ENCODE results near the gene SLC10A7. TPM values are rescaled to one million over a fixed set of nuclear protein-coding genes. Genes with fewer than 3 reads are reported as not detected.

Gene SLC10A7
- 2.5 and 2.9 TPM in 2 replicates for total RNA-seq (2021; fragmentation: NEBNext Ultra II Directional; extraction: Animal tissue kit (Norgen Biotek cat#: 25700))
- polyA plus RNA-seq (2011; rRNA removed) = 1.5 and 2.9 TPM in 2 replicates
- polyA plus RNA-seq (2011; cell fraction: cytosol; rRNA removed) = 1.9 TPM
- 0.91 TPM for polyA plus RNA-seq (2011; cell fraction: nucleus; rRNA removed)
- polyA plus RNA-seq (2012, experiment 1 of 2) = 1.4 to 2.6 TPM (median 1.9 TPM) in 4 replicates
- polyA plus RNA-seq (2012, experiment 2 of 2) = 0.18 TPM
- polyA plus RNA-seq (2013, experiment 1 of 2) = 2.9 TPM
- polyA plus RNA-seq (2013, experiment 2 of 2) = 2.8 TPM
- polyA minus RNA-seq (2011; rRNA and poly(A)+ RNA removed) = 4.0 and 4.1 TPM in 2 replicates
- 1.8 TPM for polyA minus RNA-seq (2011; cell fraction: cytosol; rRNA and poly(A)+ RNA removed)
- 7.1 TPM for polyA minus RNA-seq (2011; cell fraction: nucleus; rRNA and poly(A)+ RNA removed)
- long read RNA-seq, experiment 1, partial matches to known transcripts = 0 of 1 reads
- long read RNA-seq, experiment 1, other reads (novel, unspliced or antisense) = 1 of 1 reads
- long read RNA-seq, experiment 2, partial matches to known transcripts = 1 of 2 reads
- long read RNA-seq, experiment 2, other reads (novel, unspliced or antisense) = 0 of 2 reads

- no peaks in the 10 kb centered on the region for H3K4me1 ChIP-seq (replicated peaks in 1 of 4; ENCODE audit: control insufficient read depth in 3 of 4, insufficient read depth in 4 of 4, low read length in 3 of 4)
- WGBS, 2 experiments (ENCODE audit: extremely low coverage in 1 of 2, insufficient coverage in 1 of 2, insufficient read length in 1 of 2, insufficient replicate concordance in 2 of 2, low coverage in 1 of 2, low lambda C conversion rate in 2 of 2, missing lambda C conversion rate in 1 of 2) = 2% methylated on average over 27 of the region's 30 CpGs; no CpG with 5 or more reads in 1 of the 2 experiments
- H3K14ac ChIP-seq (ENCODE audit: insufficient read length) = no peak within 1 kb of the TSS
- H3K23ac ChIP-seq (ENCODE audit: insufficient read length) = no peak within 1 kb of the TSS
- H3K4me2 ChIP-seq (ENCODE audit: insufficient read depth in 1 of 2, low read depth in 2 of 2, low read length in 2 of 2) = peak within 1 kb of the TSS; percentile 74 to 93
- no peak within 1 kb of the TSS for H4K5ac ChIP-seq (ENCODE audit: insufficient read length, low read depth, low read length)
- H4K8ac ChIP-seq (ENCODE audit: extremely low read depth, insufficient read depth, low read length) = no peak within 1 kb of the TSS
- peak within 1 kb of the TSS; percentile 71; the same call in 1 of the 2 replicates for H2BK5ac ChIP-seq (ENCODE audit: low read depth, low read length)
- no peak within 1 kb of the TSS for H2BK20ac ChIP-seq (ENCODE audit: low read length)
- H2AK5ac ChIP-seq (ENCODE audit: low read depth, low read length) = no peak within 1 kb of the TSS
- H3K27ac ChIP-seq (ENCODE audit: low read depth, low read length) = no peak within 1 kb of the TSS
- no peak within 1 kb of the TSS for H2BK15ac ChIP-seq (ENCODE audit: low read length)
- peak; percentile 31 to 78 for DNase-seq (ENCODE audit: low read depth in 1 of 2, low spot score in 2 of 2)
- peak within 1 kb of the TSS; percentile 26 to 52 (median 38) for H3K9ac ChIP-seq (replicated peaks in 1 of 4; ENCODE audit: extremely low read depth in 1 of 4, low read depth in 3 of 4, low read length in 3 of 4)
- no peaks in the 10 kb centered on the region for H3K79me1 ChIP-seq (ENCODE audit: low read depth, low read length)
- H3K18ac ChIP-seq (ENCODE audit: extremely low read depth, low read length) = peak within 1 kb of the TSS; percentile 32; the same call in 1 of the 2 replicates
- ChIA-PET CTCF (ENCODE audit: partially characterized antibody) (interaction anchor here (0.5 kb wide), 1 partner anchor 30 kb away, joined by 3 read pairs; no protein-coding TSS in a partner anchor), POLR2A (ENCODE audit: partially characterized antibody) (no interaction called here)
- no peaks in the 10 kb centered on the region for H4K20me1 ChIP-seq (replicated peaks in 1 of 2; ENCODE audit: control insufficient read depth in 1 of 2, insufficient read depth in 2 of 2, low read length in 2 of 2)
- H3K9me3 ChIP-seq (ENCODE audit: insufficient read depth in 2 of 2, low read depth in 1 of 2, low read length in 1 of 2) = no peaks in the 10 kb centered on the region
- no peaks in the 10 kb centered on the region for H3K79me2 ChIP-seq (ENCODE audit: control insufficient read depth in 1 of 2, insufficient read depth in 2 of 2, low read length in 2 of 2)
- no peak within 1 kb of the TSS for H3K56ac ChIP-seq (replicated peaks; ENCODE audit: insufficient read length, low read depth, low read length)
- H4K91ac ChIP-seq (replicated peaks; ENCODE audit: insufficient read length, low read length) = no peak within 1 kb of the TSS
- H3K4ac ChIP-seq (replicated peaks; ENCODE audit: insufficient read length, low read depth, low read length) = no peak within 1 kb of the TSS
- peaks cover 11% of the 10 kb centered on the region for H3K23me2 ChIP-seq (ENCODE audit: low read depth, low read length)
- no peak within 1 kb of the TSS; the same call in 1 of the 2 replicates for H2BK12ac ChIP-seq (ENCODE audit: low read depth, low read length)
- H2AFZ ChIP-seq (ENCODE audit: low read length) = peak within 1 kb of the TSS; percentile 100
- peaks cover 4 to 23% (median 11%) of the 10 kb centered on the region in 4 experiments; a peak in 6 of 7 replicates for H3K27me3 ChIP-seq (replicated peaks in 1 of 4; ENCODE audit: control insufficient read depth in 3 of 4, extremely low read depth in 1 of 4, insufficient read depth in 3 of 4, low read length in 3 of 4)
- H2BK120ac ChIP-seq (replicated peaks; ENCODE audit: low read depth, low read length) = peak within 1 kb of the TSS; percentile 22
- FAIRE-seq = no peak
- H3K36me3 ChIP-seq (ENCODE audit: control insufficient read depth in 2 of 4, insufficient read depth in 4 of 4, low read length in 3 of 4) = no peaks in the 10 kb centered on the region
- peak within 1 kb of the TSS; percentile 57 to 91 (median 82) for H3K4me3 ChIP-seq (ENCODE audit: extremely low read depth in 1 of 4, insufficient read depth in 2 of 4, low read depth in 3 of 4, low read length in 4 of 4)
- TF ChIP-seq EZH2 (IDR thresholded peaks at IDR 0.05; ENCODE audit: low read depth, low read length, severe bottlenecking) = peak; percentile 15
- TF ChIP-seq YY1 (IDR thresholded peaks at IDR 0.05; ENCODE audit: low read depth, low read length) = peak; percentile 96
- TF ChIP-seq TCF12 (IDR thresholded peaks at IDR 0.05; ENCODE audit: low read depth, low read length) = no peak
- no peak for TF ChIP-seq JUN (IDR thresholded peaks at IDR 0.05; ENCODE audit: low read depth, low read length)
- TF ChIP-seq JUND (IDR thresholded peaks at IDR 0.05; ENCODE audit: low read length) = 0 out of 2 replicates have a peak, but pooled peaks have one; percentile 4
- TF ChIP-seq POLR2A (IDR thresholded peaks at IDR 0.05; ENCODE audit: control extremely low read depth in 1 of 2, low read depth in 2 of 2, low read length in 2 of 2) = no peak
- no peak for TF ChIP-seq TAF7 (optimal IDR thresholded peaks at IDR 0.05; ENCODE audit: borderline replicate concordance, low read depth, low read length)
- TF ChIP-seq CREB1 (IDR thresholded peaks at IDR 0.05) = 0 out of 2 replicates have a peak, but pooled peaks have one; percentile 24
- no peak for TF ChIP-seq CBX8 (IDR thresholded peaks at IDR 0.05; ENCODE audit: borderline replicate concordance, low read depth, low read length)
- TF ChIP-seq GABPA (IDR thresholded peaks at IDR 0.05; ENCODE audit: borderline replicate concordance, insufficient read depth, low read length) = no peak
- TF ChIP-seq EP300 (IDR thresholded peaks at IDR 0.05; ENCODE audit: borderline replicate concordance in 1 of 2, low read depth in 2 of 2, low read length in 2 of 2) = peak in 1 of 2 experiments; percentile 31; a peak in 1 of 3 replicates
Observed at GRCh38 chr4:146521541-146522097, at the start of gene SLC10A7. SLC10A7 (minus strand) TSS chr4:146521940; CDS start chr4:146521717, 223 bp downstream.
